ENCODE results near the gene OTUD3. TPM values are rescaled to one million over a fixed set of nuclear protein-coding genes. Genes with fewer than 3 reads are reported as not detected.
A peak's percentile ranks its signal among the peaks of the same experiment; 100 is the strongest.

OTUD3 gene
- total RNA-seq, 1 donor from 2014 or later = 4.7 TPM

GRCh38 chr1:19949016-19949415 is 66.8 kb downstream of the OTUD3 start:
- DNase-seq (ENCODE audit: low read depth, low spot score) = peak; percentile 66

GRCh38 chr1:19954059-19954458 is 71.9 kb downstream of the OTUD3 start:
- no peak for DNase-seq (ENCODE audit: low read depth, low spot score)

- no peak for DNase-seq (ENCODE audit: low read depth, low spot score)
These were observed 73.5 kb downstream of the OTUD3 start for GRCh38 chr1:19955534-19956170.

- DNase-seq (ENCODE audit: low read depth, low spot score) = no peak
These were observed 75.6 kb downstream of the OTUD3 start for GRCh38 chr1:19957779-19958178.

GRCh38 chr1:19960591-19960990 is 78.4 kb downstream of the OTUD3 start:
- DNase-seq (ENCODE audit: low read depth, low spot score) = no peak

Other genes with a start within 250 kb of the OTUD3 start
- gene NBL1, start 238.1 kb upstream of the OTUD3 start, total RNA-seq = 45.7 and 74.6 TPM in 2 replicates
- gene HTR6, start 217.5 kb upstream of the OTUD3 start, total RNA-seq = not detected in 2 replicates
- 7.3 and 12.5 TPM in 2 replicates for gene TMCO4, start 82.5 kb upstream of the OTUD3 start, total RNA-seq
- gene RNF186, start 67.1 kb upstream of the OTUD3 start, total RNA-seq = not detected in 2 replicates
- not detected in 2 replicates for gene PLA2G2E, start 41.2 kb downstream of the OTUD3 start, total RNA-seq
- gene PLA2G2A, start 97.2 kb downstream of the OTUD3 start, total RNA-seq = not detected in 2 replicates
- gene PLA2G5, start 187.8 kb downstream of the OTUD3 start, total RNA-seq = 0.07 and 0.18 TPM in 2 replicates
- not detected in 2 replicates for gene PLA2G2D, start 237.1 kb downstream of the OTUD3 start, total RNA-seq

Data from pulmonary artery endothelial cell (primary cell).